Measurements from ENCODE around the gene RITA1.

Gene RITA1

GRCh38 chr12:113237748-113238147 is 52.2 kb downstream of the RITA1 start:
- H3F3A ChIP-seq (ENCODE audit: control insufficient read depth, insufficient read depth) = peaks cover 12% of the 10 kb centered on the region
- peak overlapping the region; percentile 28 for H3K27ac ChIP-seq (ENCODE audit: low read depth, low read length)
- H3K4me1 ChIP-seq (ENCODE audit: control insufficient read depth, low read length) = peaks cover 83% of the 10 kb centered on the region
- no peaks in the 10 kb centered on the region for H3K9me3 ChIP-seq (ENCODE audit: control insufficient read depth, insufficient read depth, low read length)
- no peak overlapping the region for H3K4me3 ChIP-seq (ENCODE audit: low read length)
- H3K36me3 ChIP-seq (ENCODE audit: control insufficient read depth, low read length) = peaks cover 94% of the 10 kb centered on the region
- TF ChIP-seq CTCF (IDR thresholded peaks at IDR 0.05; ENCODE audit: low read depth, low read length, poor library complexity, severe bottlenecking) = no peak
- TF ChIP-seq EZH2phosphoT487 (IDR thresholded peaks at IDR 0.05; ENCODE audit: borderline replicate concordance, low read length) = no peak
- peak overlapping the region; percentile 24 for H3K4me2 ChIP-seq (ENCODE audit: low read length)
- no peaks in the 10 kb centered on the region for H3K9me2 ChIP-seq (replicated peaks; ENCODE audit: control insufficient read depth, low read length)
- H3K79me2 ChIP-seq (ENCODE audit: control insufficient read depth, low read length) = peaks cover 95% of the 10 kb centered on the region
- no peaks in the 10 kb centered on the region for H3K27me3 ChIP-seq (ENCODE audit: control insufficient read depth, low read length)
- peaks cover 12% of the 10 kb centered on the region for H4K20me1 ChIP-seq (ENCODE audit: control insufficient read depth, insufficient read depth, low read depth, low read length)

- peak overlapping the region; percentile 24; the same call in 1 of the 2 replicates for H3K4me2 ChIP-seq (ENCODE audit: low read length)
- TF ChIP-seq EZH2phosphoT487 (IDR thresholded peaks at IDR 0.05; ENCODE audit: borderline replicate concordance, low read length) (no peak), CTCF (IDR thresholded peaks at IDR 0.05; ENCODE audit: low read depth, low read length, poor library complexity, severe bottlenecking) (no peak)
- peaks cover 11% of the 10 kb centered on the region for H3F3A ChIP-seq (ENCODE audit: control insufficient read depth, insufficient read depth)
- H3K4me1 ChIP-seq (ENCODE audit: control insufficient read depth, low read length) = peaks cover 77% of the 10 kb centered on the region
- H3K27me3 ChIP-seq (ENCODE audit: control insufficient read depth, low read length) = no peaks in the 10 kb centered on the region
- no peaks in the 10 kb centered on the region for H3K9me2 ChIP-seq (replicated peaks; ENCODE audit: control insufficient read depth, low read length)
- peaks cover 12% of the 10 kb centered on the region for H4K20me1 ChIP-seq (ENCODE audit: control insufficient read depth, insufficient read depth, low read depth, low read length)
- H3K9me3 ChIP-seq (ENCODE audit: control insufficient read depth, insufficient read depth, low read length) = no peaks in the 10 kb centered on the region
- H3K79me2 ChIP-seq (ENCODE audit: control insufficient read depth, low read length) = peaks cover 98% of the 10 kb centered on the region
- H3K27ac ChIP-seq (ENCODE audit: low read depth, low read length) = peak overlapping the region; percentile 28
- H3K36me3 ChIP-seq (ENCODE audit: control insufficient read depth, low read length) = peaks cover 94% of the 10 kb centered on the region
- no peak overlapping the region for H3K4me3 ChIP-seq (ENCODE audit: low read length)
Observed at GRCh38 chr12:113238309-113238708, 52.8 kb downstream of the RITA1 start.

- Histone ChIP-seq H3K27ac (ENCODE audit: low read depth, low read length) (peak overlapping the region; percentile 24; the same call in 1 of the 2 replicates), H3K79me2 (ENCODE audit: control insufficient read depth, low read length) (peaks cover 95% of the 10 kb centered on the region), H3K4me3 (ENCODE audit: low read length) (peak overlapping the region; percentile 40; the same call in 1 of the 2 replicates), H3K9me2 (replicated peaks; ENCODE audit: control insufficient read depth, low read length) (no peaks in the 10 kb centered on the region), H3F3A (ENCODE audit: control insufficient read depth, insufficient read depth) (peaks cover 11% of the 10 kb centered on the region), H3K36me3 (ENCODE audit: control insufficient read depth, low read length) (peaks cover 91% of the 10 kb centered on the region), H3K27me3 (ENCODE audit: control insufficient read depth, low read length) (no peaks in the 10 kb centered on the region), H4K20me1 (ENCODE audit: control insufficient read depth, insufficient read depth, low read depth, low read length) (peaks cover 12% of the 10 kb centered on the region), H3K4me2 (ENCODE audit: low read length) (peak overlapping the region; percentile 7; the same call in 1 of the 2 replicates), H3K9me3 (ENCODE audit: control insufficient read depth, insufficient read depth, low read length) (no peaks in the 10 kb centered on the region), H3K4me1 (ENCODE audit: control insufficient read depth, low read length) (peaks cover 67% of the 10 kb centered on the region)
- TF ChIP-seq CTCF (IDR thresholded peaks at IDR 0.05; ENCODE audit: low read depth, low read length, poor library complexity, severe bottlenecking) = no peak
- no peak for TF ChIP-seq EZH2phosphoT487 (IDR thresholded peaks at IDR 0.05; ENCODE audit: borderline replicate concordance, low read length)
Observed at GRCh38 chr12:113239288-113239771, 53.8 kb downstream of the RITA1 start.
